GM12892 (cell line): ENCODE measurements around the gene DSE.

Source experiments
- POLR2A ChIP-seq: IDR thresholded peaks from 2 replicates; pipeline ENCODE4 v1.6.1; 2011; ENCODE audit warnings: low read depth, low read length, control low read depth
- POLR2AphosphoS5 ChIP-seq: IDR thresholded peaks from 2 replicates; pipeline ENCODE4 v1.6.1; 2011; ENCODE audit warnings: low read depth, low read length, control low read depth

DNA sequence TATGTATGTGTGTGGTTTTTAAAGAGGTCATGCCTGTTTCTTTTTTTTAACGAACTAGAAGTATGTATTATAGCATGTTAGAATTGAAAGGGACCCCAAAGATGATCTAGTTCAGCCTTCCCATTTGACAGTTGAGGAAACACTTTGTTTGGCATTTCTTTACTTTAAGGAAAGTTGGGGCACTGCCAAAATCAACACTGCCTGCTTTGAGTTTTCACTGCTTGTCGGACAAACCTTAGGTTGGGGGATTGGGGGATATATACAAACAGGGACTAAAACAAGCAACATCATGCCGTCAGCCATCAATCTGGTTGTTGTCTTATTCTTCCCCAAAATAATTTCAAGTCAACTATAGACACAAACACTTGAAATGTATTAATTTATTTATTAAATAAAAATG lies 76.3 kb downstream of the DSE start:
- TF ChIP-seq POLR2A: no peak
- no peak for TF ChIP-seq POLR2AphosphoS5
